HEK293 (cell line): ENCODE measurements around the gene FIGN.
A peak's percentile ranks its signal among the peaks of the same experiment; 100 is the strongest.

Experiments
- BCL11A ChIP-seq: fragments of 450-650 bp; formaldehyde crosslinking; IDR thresholded peaks from 2 replicates; pipeline ENCODE4 v1.5.1; 2016; ENCODE audit warnings: low read depth, missing biosample characterization, missing genetic modification characterization
- FEZF1 ChIP-seq: fragments of 450-650 bp; formaldehyde crosslinking; IDR thresholded peaks from 2 replicates; pipeline ENCODE4 v1.5.1; 2016; ENCODE audit warnings: missing biosample characterization, missing genetic modification characterization
- GFI1B ChIP-seq: fragments of 450-650 bp; formaldehyde crosslinking; IDR thresholded peaks from 2 replicates; pipeline ENCODE4 v1.5.1; 2016; ENCODE audit warnings: missing biosample characterization, missing genetic modification characterization
- GLI4 ChIP-seq: fragments of 450-650 bp; formaldehyde crosslinking; IDR thresholded peaks from 2 replicates; pipeline ENCODE4 v1.5.1; 2016; ENCODE audit warnings: missing biosample characterization, missing genetic modification characterization
- GLIS1 ChIP-seq: fragments of 450-650 bp; formaldehyde crosslinking; IDR thresholded peaks from 2 replicates; pipeline ENCODE4 v1.5.1; 2016; ENCODE audit warnings: missing biosample characterization, missing genetic modification characterization
- KLF9 ChIP-seq: fragments of 450-650 bp; formaldehyde crosslinking; IDR thresholded peaks from 2 replicates; pipeline ENCODE4 v1.5.1; 2016; ENCODE audit warnings: missing biosample characterization, missing genetic modification characterization, low read depth
- MYNN ChIP-seq: fragments of 450-650 bp; formaldehyde crosslinking; IDR thresholded peaks from 2 replicates; pipeline ENCODE4 v1.5.1; 2016; ENCODE audit warnings: missing biosample characterization, missing genetic modification characterization, borderline replicate concordance
- OVOL3 ChIP-seq: fragments of 450-650 bp; formaldehyde crosslinking; IDR thresholded peaks from 2 replicates; pipeline ENCODE4 v1.5.1; 2016; ENCODE audit warnings: missing biosample characterization, missing genetic modification characterization
- REST ChIP-seq: fragments of 450-650 bp; formaldehyde crosslinking; IDR thresholded peaks from 2 replicates; pipeline ENCODE4 v1.5.1; 2016; ENCODE audit warnings: missing biosample characterization, missing genetic modification characterization
- SP2 ChIP-seq: fragments of 450-650 bp; formaldehyde crosslinking; IDR thresholded peaks from 2 replicates; pipeline ENCODE4 v1.5.1; 2016; ENCODE audit warnings: missing biosample characterization, missing genetic modification characterization
- TSHZ1 ChIP-seq: fragments of 450-650 bp; formaldehyde crosslinking; IDR thresholded peaks from 2 replicates; pipeline ENCODE4 v1.5.1; 2016; ENCODE audit warnings: missing biosample characterization, missing genetic modification characterization, borderline replicate concordance
- YY2 ChIP-seq: fragments of 450-650 bp; formaldehyde crosslinking; IDR thresholded peaks from 2 replicates; pipeline ENCODE4 v1.5.1; 2016; ENCODE audit warnings: missing biosample characterization, missing genetic modification characterization
- ZBTB49 ChIP-seq: fragments of 450-650 bp; formaldehyde crosslinking; IDR thresholded peaks from 2 replicates; pipeline ENCODE4 v1.5.1; 2016; ENCODE audit warnings: missing biosample characterization, missing genetic modification characterization, low read depth
- ZBTB8A ChIP-seq: fragments of 450-650 bp; formaldehyde crosslinking; IDR thresholded peaks from 2 replicates; pipeline ENCODE4 v1.5.1; 2016; ENCODE audit warnings: missing biosample characterization, missing genetic modification characterization
- ZFP69B ChIP-seq: fragments of 450-650 bp; formaldehyde crosslinking; IDR thresholded peaks from 2 replicates; pipeline ENCODE4 v1.5.1; 2016; ENCODE audit warnings: missing biosample characterization, missing genetic modification characterization
- ZNF132 ChIP-seq: fragments of 450-650 bp; formaldehyde crosslinking; IDR thresholded peaks from 2 replicates; pipeline ENCODE4 v1.5.1; 2017; ENCODE audit warnings: missing biosample characterization, missing genetic modification characterization, borderline replicate concordance
- ZNF169 ChIP-seq: fragments of 450-650 bp; formaldehyde crosslinking; IDR thresholded peaks from 2 replicates; pipeline ENCODE4 v1.5.1; 2016; ENCODE audit warnings: missing biosample characterization, missing genetic modification characterization
- ZNF211 ChIP-seq: fragments of 450-650 bp; formaldehyde crosslinking; IDR thresholded peaks from 2 replicates; pipeline ENCODE4 v1.5.1; 2016; ENCODE audit warnings: low read depth, missing biosample characterization, missing genetic modification characterization
- ZNF214 ChIP-seq: fragments of 450-650 bp; formaldehyde crosslinking; IDR thresholded peaks from 2 replicates; pipeline ENCODE4 v1.5.1; 2017; ENCODE audit warnings: missing biosample characterization, mild to moderate bottlenecking, missing genetic modification characterization, borderline replicate concordance
- ZNF24 ChIP-seq: fragments of 450-650 bp; formaldehyde crosslinking; IDR thresholded peaks from 2 replicates; pipeline ENCODE4 v1.5.1; 2016; ENCODE audit warnings: missing biosample characterization, missing genetic modification characterization
- ZNF266 ChIP-seq: fragments of 450-650 bp; formaldehyde crosslinking; IDR thresholded peaks from 2 replicates; pipeline ENCODE4 v1.5.1; 2016; ENCODE audit warnings: missing biosample characterization, missing genetic modification characterization, low read depth
- ZNF302 ChIP-seq: fragments of 450-650 bp; formaldehyde crosslinking; IDR thresholded peaks from 2 replicates; pipeline ENCODE4 v1.5.1; 2016; ENCODE audit warnings: missing biosample characterization, missing genetic modification characterization, low read depth
- ZNF37A ChIP-seq: fragments of 450-650 bp; IDR thresholded peaks from 2 replicates; pipeline ENCODE4 v1.5.1; 2018; ENCODE audit warnings: missing biosample characterization, missing genetic modification characterization
- ZNF521 ChIP-seq: fragments of 450-650 bp; formaldehyde crosslinking; IDR thresholded peaks from 2 replicates; pipeline ENCODE4 v1.5.1; 2017; ENCODE audit warnings: missing biosample characterization, mild to moderate bottlenecking, missing genetic modification characterization
- ZNF548 ChIP-seq: fragments of 450-650 bp; formaldehyde crosslinking; IDR thresholded peaks from 2 replicates; pipeline ENCODE4 v1.5.1; 2016; ENCODE audit warnings: missing biosample characterization, missing genetic modification characterization
- ZNF558 ChIP-seq: fragments of 450-650 bp; formaldehyde crosslinking; IDR thresholded peaks from 2 replicates; pipeline ENCODE4 v1.5.1; 2016; ENCODE audit warnings: missing biosample characterization, missing genetic modification characterization
- ZNF623 ChIP-seq: fragments of 450-650 bp; formaldehyde crosslinking; IDR thresholded peaks from 2 replicates; pipeline ENCODE4 v1.5.1; 2016; ENCODE audit warnings: missing biosample characterization, missing genetic modification characterization
- ZNF654 ChIP-seq: fragments of 450-650 bp; formaldehyde crosslinking; IDR thresholded peaks from 2 replicates; pipeline ENCODE4 v1.5.1; 2016; ENCODE audit warnings: low read depth, missing biosample characterization, missing genetic modification characterization
- ZNF785 ChIP-seq: fragments of 450-650 bp; formaldehyde crosslinking; IDR thresholded peaks from 2 replicates; pipeline ENCODE4 v1.5.1; 2016; ENCODE audit warnings: missing biosample characterization, missing genetic modification characterization
- ZSCAN23 ChIP-seq: fragments of 450-650 bp; formaldehyde crosslinking; IDR thresholded peaks from 2 replicates; pipeline ENCODE4 v1.5.1; 2016; ENCODE audit warnings: missing biosample characterization, missing genetic modification characterization
- ZSCAN30 ChIP-seq: fragments of 450-650 bp; IDR thresholded peaks from 2 replicates; pipeline ENCODE4 v1.5.1; 2018; ENCODE audit warnings: missing biosample characterization, mild to moderate bottlenecking, missing genetic modification characterization, moderate library complexity
- TF ChIP-seq, protein P1 (sequence below): fragments of 450-650 bp; formaldehyde crosslinking; IDR thresholded peaks from 2 replicates; pipeline ENCODE4 v1.5.1; 2016; ENCODE audit warnings: missing biosample characterization, missing genetic modification characterization

Gene FIGN

DNA sequence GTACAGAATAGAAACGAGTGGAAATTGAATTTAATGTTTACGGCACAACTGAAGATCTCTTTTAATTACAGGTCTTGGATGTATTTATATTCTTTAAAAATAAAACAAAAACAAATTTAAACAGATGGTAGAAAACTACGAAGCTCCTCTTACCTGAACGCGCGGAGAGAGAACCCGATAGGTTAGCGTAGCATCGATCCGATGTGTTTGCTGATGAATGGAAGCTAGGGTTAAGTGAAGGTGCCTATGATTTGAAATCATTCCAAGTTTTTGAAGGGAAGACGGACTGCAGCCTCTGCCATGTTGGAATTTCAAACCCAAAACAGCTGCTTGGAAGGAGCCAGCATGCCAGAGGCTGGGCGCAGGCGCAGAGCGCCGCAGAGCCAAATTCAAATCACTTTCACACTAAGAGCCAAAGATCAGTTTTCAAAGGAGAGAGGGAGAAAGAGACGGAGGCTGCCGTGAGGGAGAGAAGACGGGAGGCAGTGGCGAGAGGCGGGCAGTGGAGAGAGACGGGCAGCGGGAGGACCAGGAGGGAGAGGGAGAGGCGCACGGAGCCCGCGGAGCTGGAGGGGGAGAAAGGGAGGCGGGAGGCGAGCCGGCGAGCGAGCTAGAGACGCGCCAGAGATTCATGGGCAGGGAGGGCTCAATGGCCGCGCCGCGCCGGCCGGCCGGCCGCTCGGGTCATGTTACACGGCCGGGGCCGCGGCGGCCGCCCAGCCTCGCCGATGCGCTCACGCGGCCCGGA lies at the start of gene FIGN (continued):
- no peak for TF ChIP-seq ZBTB49 (tag by site-specific recombination)
- no peak for TF ChIP-seq ZNF654 (tag by site-specific recombination)
- no peak for TF ChIP-seq TSHZ1 (tag by site-specific recombination)
- TF ChIP-seq ZNF266 (tag by site-specific recombination): no peak
- no peak for TF ChIP-seq ZNF623 (tag by site-specific recombination)
- no peak for TF ChIP-seq ZNF24 (tag by site-specific recombination)
- TF ChIP-seq REST (tag by site-specific recombination): no peak
- no peak for TF ChIP-seq ZSCAN23
- TF ChIP-seq, protein P1, sequence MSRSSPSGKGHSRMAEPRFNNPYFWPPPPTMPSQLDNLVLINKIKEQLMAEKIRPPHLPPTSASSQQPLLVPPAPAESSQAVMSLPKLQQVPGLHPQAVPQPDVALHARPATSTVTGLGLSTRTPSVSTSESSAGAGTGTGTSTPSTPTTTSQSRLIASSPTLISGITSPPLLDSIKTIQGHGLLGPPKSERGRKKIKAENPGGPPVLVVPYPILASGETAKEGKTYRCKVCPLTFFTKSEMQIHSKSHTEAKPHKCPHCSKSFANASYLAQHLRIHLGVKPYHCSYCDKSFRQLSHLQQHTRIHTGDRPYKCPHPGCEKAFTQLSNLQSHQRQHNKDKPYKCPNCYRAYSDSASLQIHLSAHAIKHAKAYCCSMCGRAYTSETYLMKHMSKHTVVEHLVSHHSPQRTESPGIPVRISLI: no peak
- no peak for TF ChIP-seq BCL11A (tag by site-specific recombination)
- no peak for TF ChIP-seq ZNF132
- TF ChIP-seq ZNF785 (tag by site-specific recombination): no peak
- TF ChIP-seq GFI1B (tag by site-specific recombination): 0 out of 2 replicates have a peak, but pooled peaks have one; percentile 20
- TF ChIP-seq FEZF1: no peak
- TF ChIP-seq GLIS1 (tag by site-specific recombination): no peak
- no peak for TF ChIP-seq ZNF169 (tag by site-specific recombination)
- no peak for TF ChIP-seq ZBTB8A (tag by site-specific recombination)
- peak; percentile 33; the same call in 1 of the 2 replicates for TF ChIP-seq SP2
- TF ChIP-seq KLF9 (tag by site-specific recombination): no peak
- peak; percentile 95 for TF ChIP-seq MYNN (tag by site-specific recombination)
- no peak for TF ChIP-seq ZNF558 (tag by site-specific recombination)
- no peak for TF ChIP-seq ZSCAN30 (tag by site-specific recombination)
- no peak for TF ChIP-seq ZFP69B
- TF ChIP-seq GLI4 (tag by site-specific recombination): no peak
- no peak for TF ChIP-seq ZNF37A (tag by site-specific recombination)
- TF ChIP-seq ZNF521 (tag by site-specific recombination): no peak
- TF ChIP-seq ZNF214 (tag by site-specific recombination): no peak
- no peak for TF ChIP-seq ZNF211 (tag by site-specific recombination)
- no peak for TF ChIP-seq ZNF302 (tag by site-specific recombination)
- TF ChIP-seq ZNF548 (tag by site-specific recombination): no peak
- TF ChIP-seq OVOL3: no peak
- TF ChIP-seq YY2: no peak
